K562 (cell line): ENCODE data around the gene SLC26A3. TPM values are rescaled to one million over a fixed set of nuclear protein-coding genes. Genes with fewer than 3 reads are reported as not detected.

Source experiments
- JUNB ChIP-seq: fragments of 450-650 bp; formaldehyde crosslinking; conservative IDR thresholded peaks from 2 replicates; pipeline ENCODE4 v1.4.0; 2020; ENCODE audit warnings: mild to moderate bottlenecking
- SRSF3 ChIP-seq: fragments of 200-400 bp; formaldehyde crosslinking; IDR thresholded peaks from 2 replicates; pipeline ENCODE4 v1.6.1; 2016; ENCODE audit warnings: mild to moderate bottlenecking, low read length, moderate library complexity; ENCODE audit not compliant: insufficient read depth
- TEAD1 ChIP-seq, 2 experiments: fragments of 450-650 bp in 1 of 2; sonication (generic) in 1 of 2; formaldehyde crosslinking; IDR thresholded peaks; 2 replicates each; pipeline versions ENCODE4 v1.4.0 to v1.8.0; 2020 to 2022; ENCODE audit warnings: mild to moderate bottlenecking in 2 of 2, missing genetic modification reagents in 1 of 2
- TGIF2 ChIP-seq: sonication (generic); formaldehyde crosslinking; IDR thresholded peaks from 2 replicates; pipeline ENCODE4 v1.8.1; 2022; ENCODE audit warnings: mild to moderate bottlenecking, missing genetic modification reagents, moderate library complexity
- YY1 ChIP-seq, 3 experiments: IDR thresholded peaks; 2 replicates each; pipeline ENCODE4 v1.6.1; 2011; ENCODE audit warnings: low read length in 2 of 3, mild to moderate bottlenecking in 2 of 3, moderate library complexity in 2 of 3, borderline replicate concordance in 1 of 3, control low read depth in 1 of 3, low read depth in 1 of 3; ENCODE audit not compliant: insufficient read depth in 3 of 3, insufficient replicate concordance in 2 of 3, control insufficient read depth in 1 of 3, insufficient read length in 1 of 3; ENCODE audit errors: extremely low read depth in 1 of 3
- ZNF318 ChIP-seq, 2 experiments: fragments of 450-650 bp; IDR thresholded peaks; 2 replicates each; pipeline ENCODE4 v1.6.1; 2016; ENCODE audit warnings: mild to moderate bottlenecking in 2 of 2, borderline replicate concordance in 1 of 2, low read depth in 1 of 2, moderate library complexity in 1 of 2
- ZNF695 ChIP-seq: fragments of 450-650 bp; formaldehyde crosslinking; IDR thresholded peaks from 2 replicates; pipeline ENCODE4 v1.4.0; 2020; ENCODE audit warnings: mild to moderate bottlenecking, moderate library complexity
- polyA plus RNA-seq, 8 experiments: library from polyadenylated mRNA; depleted of rRNA in 4 of 8; stranded (reverse) in 5 of 8; unstranded in 3 of 8; fragments of >200 nt; fragmentation: Nextera tagmentation in 2 of 8; fragmentation: Illumina TruSeq in 1 of 8; extraction: Ambion mirVana in 2 of 8; extraction: Trizol in 1 of 8; gene quantifications; 2 replicates each; pipeline versions ENCODE4 v1.2.1 to v1.2.3, GENCODE V29; 2011 to 2014; ENCODE audit warnings: inconsistent platforms in 1 of 8, missing spikeins in 1 of 8
- total RNA-seq, 7 experiments: library from RNA; depleted of rRNA in 6 of 7; stranded (reverse); fragments of >200 nt in 6 of 7; fragmentation: Illumina TruSeq in 2 of 7; extraction: Trizol in 2 of 7; gene quantifications; 2 replicates each; pipeline versions ENCODE4 v1.2.1 to v1.2.3, GENCODE V29; 2011 to 2021; ENCODE audit warnings: low replicate concordance in 1 of 7
- TF ChIP-seq, protein P1 (sequence below): fragments of 450-650 bp; IDR thresholded peaks from 2 replicates; pipeline ENCODE4 v1.6.1; 2017; ENCODE audit warnings: antibody characterized with exemption

Gene SLC26A3
- total and polyA plus RNA-seq, 9 of the 15 experiments (the other 6 are each of a cell fraction or from before 2014, with no cell fraction given): 0.86 TPM; not detected in 8

DNA sequence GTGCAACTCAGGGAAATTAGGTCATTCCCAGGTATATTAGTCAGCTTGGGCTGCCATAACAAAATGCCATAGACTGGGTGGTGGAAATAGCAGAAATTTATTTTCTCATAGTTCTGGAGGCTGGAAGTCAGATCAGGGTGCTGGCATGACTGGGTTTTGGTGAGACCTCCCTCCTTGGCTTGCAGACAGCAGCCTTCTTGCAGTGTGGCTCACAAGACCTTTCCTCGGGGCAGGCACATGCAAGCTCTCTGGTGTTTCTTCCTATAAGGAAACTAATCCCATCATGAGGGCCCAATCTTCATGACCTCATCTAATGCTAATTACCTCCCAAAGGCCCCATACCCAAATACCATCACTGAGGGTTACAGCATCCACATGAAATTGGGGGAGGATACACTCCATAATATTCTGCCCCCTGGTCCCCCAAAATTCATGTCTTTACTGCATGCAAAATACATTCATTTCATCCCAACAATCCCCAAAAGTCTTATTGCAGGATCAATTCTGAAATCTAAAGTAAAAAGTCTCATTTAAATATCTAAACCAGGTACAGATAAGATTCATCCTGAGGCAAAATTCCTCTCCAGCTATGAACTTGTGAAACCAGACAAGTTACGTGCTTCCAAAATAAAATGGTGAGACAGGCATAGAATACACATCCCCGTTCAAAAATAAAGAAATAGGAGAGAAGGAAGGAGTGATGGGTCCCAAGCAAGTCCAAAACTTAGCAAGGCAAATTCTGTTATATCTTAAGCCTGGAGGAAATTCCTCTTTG lies 76.5 kb downstream of the SLC26A3 start (continued):
- no peak for TF ChIP-seq TEAD1 (CRISPR knock-in tag; IDR thresholded peaks at IDR 0.05)
- no peak for TF ChIP-seq JUNB
- TF ChIP-seq TGIF2 (CRISPR knock-in tag): no peak
- no peak for TF ChIP-seq YY1 (IDR thresholded peaks at IDR 0.05; ENCODE audit: borderline replicate concordance in 1 of 3, control insufficient read depth in 1 of 3, extremely low read depth in 1 of 3, insufficient read depth in 3 of 3, insufficient read length in 1 of 3, insufficient replicate concordance in 2 of 3, low read depth in 1 of 3, low read length in 2 of 3)
- TF ChIP-seq, protein P1, sequence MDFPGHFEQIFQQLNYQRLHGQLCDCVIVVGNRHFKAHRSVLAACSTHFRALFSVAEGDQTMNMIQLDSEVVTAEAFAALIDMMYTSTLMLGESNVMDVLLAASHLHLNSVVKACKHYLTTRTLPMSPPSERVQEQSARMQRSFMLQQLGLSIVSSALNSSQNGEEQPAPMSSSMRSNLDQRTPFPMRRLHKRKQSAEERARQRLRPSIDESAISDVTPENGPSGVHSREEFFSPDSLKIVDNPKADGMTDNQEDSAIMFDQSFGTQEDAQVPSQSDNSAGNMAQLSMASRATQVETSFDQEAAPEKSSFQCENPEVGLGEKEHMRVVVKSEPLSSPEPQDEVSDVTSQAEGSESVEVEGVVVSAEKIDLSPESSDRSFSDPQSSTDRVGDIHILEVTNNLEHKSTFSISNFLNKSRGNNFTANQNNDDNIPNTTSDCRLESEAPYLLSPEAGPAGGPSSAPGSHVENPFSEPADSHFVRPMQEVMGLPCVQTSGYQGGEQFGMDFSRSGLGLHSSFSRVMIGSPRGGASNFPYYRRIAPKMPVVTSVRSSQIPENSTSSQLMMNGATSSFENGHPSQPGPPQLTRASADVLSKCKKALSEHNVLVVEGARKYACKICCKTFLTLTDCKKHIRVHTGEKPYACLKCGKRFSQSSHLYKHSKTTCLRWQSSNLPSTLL: no peak
- TF ChIP-seq SRSF3: no peak
- TF ChIP-seq ZNF318 (IDR thresholded peaks at IDR 0.05; ENCODE audit: borderline replicate concordance in 1 of 2, low read depth in 1 of 2): no peak
- TF ChIP-seq ZNF695: no peak
